GM23338 (cell line): ENCODE measurements around the gene RUNDC3A. TPM values are rescaled to one million over a fixed set of nuclear protein-coding genes. Genes with fewer than 3 reads are reported as not detected.

Experiments
- ATAC-seq: fragments of 200-7000 bp; cut with Tn5 transposase; 3 replicates; pipeline ENCODE4 v1.9.1; 2020
- DNase-seq: peaks from one replicate; pipeline ENCODE4 v3.0.0-alpha.2; 2015; ENCODE audit warnings: low spot score
- H2AFZ ChIP-seq: fragments of 200-600 bp; sonication (generic); 2 replicates; pipeline ENCODE4 v1.8.0; 2016; ENCODE audit warnings: antibody characterized with exemption, mild to moderate bottlenecking, moderate library complexity
- H3F3A ChIP-seq: fragments of 200-600 bp; sonication (generic); replicated peaks from 2 replicates; pipeline ENCODE4 v1.8.0; 2017; ENCODE audit warnings: antibody characterized with exemption, mixed run types, low read depth
- H3K27ac ChIP-seq: fragments of 200-600 bp; sonication (generic); 2 replicates; pipeline ENCODE4 v1.6.1; 2016; ENCODE audit warnings: low read depth
- H3K27me3 ChIP-seq: fragments of 200-600 bp; sonication (generic); 2 replicates; pipeline ENCODE4 v1.8.0; 2016; ENCODE audit warnings: mild to moderate bottlenecking, mixed run types, moderate library complexity; ENCODE audit not compliant: insufficient read depth
- H3K36me3 ChIP-seq: fragments of 200-600 bp; sonication (generic); 2 replicates; pipeline ENCODE4 v1.8.0; 2016; ENCODE audit warnings: mild to moderate bottlenecking; ENCODE audit not compliant: insufficient read depth
- H3K4me1 ChIP-seq: fragments of 200-600 bp; sonication (generic); 2 replicates; pipeline ENCODE4 v1.8.0; 2016; ENCODE audit warnings: mild to moderate bottlenecking, moderate library complexity; ENCODE audit not compliant: insufficient read depth
- H3K4me2 ChIP-seq: fragments of 200-600 bp; sonication (generic); 2 replicates; pipeline ENCODE4 v1.7.1; 2017; ENCODE audit warnings: mixed run types
- H3K4me3 ChIP-seq: fragments of 200-600 bp; sonication (generic); 2 replicates; pipeline ENCODE4 v1.6.1; 2016; ENCODE audit warnings: mixed run types
- H3K79me2 ChIP-seq: fragments of 200-600 bp; sonication (generic); replicated peaks from 2 replicates; pipeline ENCODE4 v1.8.0; 2017; ENCODE audit warnings: mild to moderate bottlenecking; ENCODE audit not compliant: insufficient read depth
- H3K9me2 ChIP-seq: fragments of 200-600 bp; sonication (generic); 2 replicates; pipeline ENCODE4 v1.8.0; 2017; ENCODE audit not compliant: insufficient read depth
- H4K20me1 ChIP-seq: fragments of 200-600 bp; sonication (generic); replicated peaks from 2 replicates; pipeline ENCODE4 v1.8.0; 2017; ENCODE audit warnings: mild to moderate bottlenecking; ENCODE audit not compliant: insufficient read depth
- H3K27ac Mint-ChIP-seq: 2 replicates; pipeline ENCODE4 v1.8.0; 2020; ENCODE audit warnings: inconsistent platforms, mild to moderate bottlenecking, moderate library complexity, mixed read lengths
- H3K27me3 Mint-ChIP-seq: 3 replicates; pipeline ENCODE4 v1.8.0; 2022; ENCODE audit warnings: low read depth, mild to moderate bottlenecking, moderate library complexity, mixed read lengths, inconsistent platforms; ENCODE audit not compliant: insufficient read depth, poor library complexity
- H3K36me3 Mint-ChIP-seq: 3 replicates; pipeline ENCODE4 v1.8.0; 2021; ENCODE audit warnings: low read depth, mild to moderate bottlenecking, inconsistent platforms, moderate library complexity, mixed read lengths
- H3K4me1 Mint-ChIP-seq: 3 replicates; pipeline ENCODE4 v1.8.0; 2020; ENCODE audit warnings: mild to moderate bottlenecking, inconsistent platforms, mixed read lengths
- H3K4me3 Mint-ChIP-seq: 3 replicates; pipeline ENCODE4 v1.8.0; 2021; ENCODE audit warnings: moderate library complexity, mild to moderate bottlenecking, inconsistent platforms, mixed read lengths
- H3K9me3 Mint-ChIP-seq: 3 replicates; pipeline ENCODE4 v1.8.0; 2020; ENCODE audit warnings: moderate library complexity, mild to moderate bottlenecking, inconsistent platforms, mixed read lengths
- CTCF ChIP-seq, 2 experiments: fragments of 200-600 bp in 1 of 2; sonication (generic) in 1 of 2; conservative IDR thresholded peaks; 2 replicates each; pipeline versions ENCODE4 v1.5.1 to v1.6.1; 2016 to 2017; ENCODE audit warnings: antibody characterized with exemption in 2 of 2, low read depth in 2 of 2, mild to moderate bottlenecking in 2 of 2, moderate library complexity in 1 of 2
- ETS1 ChIP-seq: IDR thresholded peaks from 2 replicates; pipeline ENCODE4 v1.6.1; 2016; ENCODE audit warnings: antibody characterized with exemption
- POLR2AphosphoS5 ChIP-seq: IDR thresholded peaks from 2 replicates; pipeline ENCODE4 v1.6.1; 2016; ENCODE audit warnings: antibody characterized with exemption, low read depth
- REST ChIP-seq: IDR thresholded peaks from one replicate; pipeline ENCODE4 v1.6.1; 2018; ENCODE audit warnings: antibody characterized with exemption; ENCODE audit not compliant: unreplicated experiment
- ZNF462 ChIP-seq: fragments of 250-450 bp; sonication (Bioruptor Pico); IDR thresholded peaks from 2 replicates; pipeline ENCODE4 v1.5.0; 2020; ENCODE audit warnings: mild to moderate bottlenecking, moderate library complexity
- polyA plus RNA-seq: library from polyadenylated mRNA; unstranded; fragments of >200 nt; fragmentation: Nextera tagmentation; extraction: Ambion mirVana; gene quantifications from 2 replicates; pipeline ENCODE4 v1.2.1, GENCODE V29; 2016
- total RNA-seq: library from RNA; depleted of rRNA; stranded (reverse); fragments of >200 nt; shearing (Covaris generic); gene quantifications from 2 replicates; pipeline ENCODE4 v1.2.3, GENCODE V29; 2014

Gene RUNDC3A
- total and polyA plus RNA-seq, 2 experiments from 2014 or later = 3.7 to 5.5 TPM

- peaks cover 4% of the 10 kb centered on the region; the same call in 1 of the 2 replicates for H3K79me2 ChIP-seq
- no peak overlapping the region for H2AFZ ChIP-seq
- no peaks in the 10 kb centered on the region for H3K27me3 ChIP-seq
- H3K27me3 Mint-ChIP-seq = peaks cover 13% of the 10 kb centered on the region
- H3K27ac Mint-ChIP-seq = peak overlapping the region; percentile 95
- no peaks in the 10 kb centered on the region for H4K20me1 ChIP-seq
- H3K4me3 Mint-ChIP-seq = peak overlapping the region; percentile 93
- peak; percentile 70 for ATAC-seq
- no peaks in the 10 kb centered on the region for H3K36me3 ChIP-seq
- H3K4me1 Mint-ChIP-seq = peaks cover 8% of the 10 kb centered on the region; the same call in 2 of the 3 replicates
- no peaks in the 10 kb centered on the region for H3K9me2 ChIP-seq
- peaks cover 3% of the 10 kb centered on the region; the same call in 1 of the 3 replicates for H3K9me3 Mint-ChIP-seq
- H3K36me3 Mint-ChIP-seq = no peaks in the 10 kb centered on the region
- TF ChIP-seq REST = no peak
- TF ChIP-seq ZNF462 (CRISPR knock-in tag) = no peak
- TF ChIP-seq POLR2AphosphoS5 = no peak
- TF ChIP-seq CTCF (conservative IDR thresholded peaks at IDR 0.05; ENCODE audit: low read depth in 2 of 2) = peak; percentile 72 to 93
- TF ChIP-seq ETS1 = no peak
- H3F3A ChIP-seq = no peaks in the 10 kb centered on the region
- no peak overlapping the region for H3K27ac ChIP-seq
- H3K4me2 ChIP-seq = peak overlapping the region; percentile 93
- DNase-seq = peak; percentile 92
- H3K4me1 ChIP-seq = peaks cover 4% of the 10 kb centered on the region; the same call in 1 of the 2 replicates
- peak overlapping the region; percentile 63 for H3K4me3 ChIP-seq
Observed at GRCh38 chr17:44345454-44346026, 37.1 kb downstream of the RUNDC3A start.
